ENCODE measurements around the gene FOXA3. TPM values are rescaled to one million over a fixed set of nuclear protein-coding genes. Genes with fewer than 3 reads are reported as not detected.
"Not testable (repeated sequence)": the region's sequence is repeated elsewhere in the genome, so short reads cannot be mapped to it uniquely, and the experiment has no call there.

Gene FOXA3
- total RNA-seq, 2 experiments from 2014 or later: not detected

- CTCF ChIA-PET: no interaction called here
- no peak overlapping the region for H3K27ac Mint-ChIP-seq
- POLR2A ChIA-PET: no interaction called here
- peaks cover 19% of the 10 kb centered on the region for H3K4me1 Mint-ChIP-seq
- H3K36me3 Mint-ChIP-seq (ENCODE audit: low read depth): no peaks in the 10 kb centered on the region
- no peak overlapping the region for H3K4me3 Mint-ChIP-seq
- no peaks in the 10 kb centered on the region for H3K9me3 Mint-ChIP-seq
- no peaks in the 10 kb centered on the region for H3K27me3 Mint-ChIP-seq
- no peak for DNase-seq
Measured at GRCh38 chr19:45889210-45889885, 25.2 kb downstream of the FOXA3 start.

- no peaks in the 10 kb centered on the region for H3K9me3 Mint-ChIP-seq
- no peak for DNase-seq
- H3K36me3 Mint-ChIP-seq (ENCODE audit: low read depth): peaks cover 8% of the 10 kb centered on the region
- H3K4me1 Mint-ChIP-seq: peaks cover 17% of the 10 kb centered on the region
- ChIA-PET POLR2A (interaction anchor here (3.3 kb wide), 1 partner anchor 12 kb away, joined by 12 read pairs; the partner anchor contains the start of gene MYPOP), CTCF (no interaction called here)
- no peak overlapping the region for H3K27ac Mint-ChIP-seq
- no peaks in the 10 kb centered on the region for H3K27me3 Mint-ChIP-seq
- no peak overlapping the region for H3K4me3 Mint-ChIP-seq
Measured at GRCh38 chr19:45890877-45891276, 26.8 kb downstream of the FOXA3 start.

GRCh38 chr19:45895519-45895972 lies 31.4 kb downstream of the FOXA3 start:
- Mint-ChIP-seq H3K27me3 (no peaks in the 10 kb centered on the region), H3K36me3 (ENCODE audit: low read depth) (peaks cover 27% of the 10 kb centered on the region), H3K27ac (no peak overlapping the region), H3K9me3 (no peaks in the 10 kb centered on the region), H3K4me3 (no peak overlapping the region), H3K4me1 (peaks cover 17% of the 10 kb centered on the region)
- ChIA-PET CTCF (no interaction called here), POLR2A (interaction anchor here (0.8 to 0.9 kb wide), 2 partner anchors 8 to 10 kb away, joined by 3 read pairs; partner anchors contain the start of gene IRF2BP1)
- DNase-seq: no peak

GRCh38 chr19:45895983-45896599 lies 32.0 kb downstream of the FOXA3 start:
- H3K27ac Mint-ChIP-seq, H3K27me3 Mint-ChIP-seq, H3K9me3 Mint-ChIP-seq, H3K4me3 Mint-ChIP-seq, POLR2A ChIA-PET, DNase-seq, CTCF ChIA-PET: not testable (repeated sequence)
- Mint-ChIP-seq H3K36me3 (ENCODE audit: low read depth) (peaks cover 30% of the 10 kb centered on the region), H3K4me1 (peaks cover 22% of the 10 kb centered on the region)

GRCh38 chr19:45897261-45897812 lies 33.2 kb downstream of the FOXA3 start:
- Mint-ChIP-seq H3K4me1 (peaks cover 27% of the 10 kb centered on the region), H3K9me3 (no peaks in the 10 kb centered on the region), H3K4me3 (no peak overlapping the region), H3K36me3 (ENCODE audit: low read depth) (peaks cover 33% of the 10 kb centered on the region), H3K27me3 (no peaks in the 10 kb centered on the region), H3K27ac (no peak overlapping the region)
- DNase-seq: no peak
- CTCF ChIA-PET: no interaction called here
- POLR2A ChIA-PET: no interaction called here

GRCh38 chr19:45899253-45899652 lies 35.1 kb downstream of the FOXA3 start:
- DNase-seq: no peak
- Mint-ChIP-seq H3K36me3 (ENCODE audit: low read depth) (peaks cover 33% of the 10 kb centered on the region), H3K4me3 (no peak overlapping the region), H3K4me1 (peaks cover 29% of the 10 kb centered on the region), H3K9me3 (no peaks in the 10 kb centered on the region), H3K27me3 (no peaks in the 10 kb centered on the region), H3K27ac (no peak overlapping the region)
- POLR2A ChIA-PET: no interaction called here
- CTCF ChIA-PET: no interaction called here

GRCh38 chr19:45899919-45900589 lies 35.9 kb downstream of the FOXA3 start:
- Mint-ChIP-seq H3K9me3 (no peaks in the 10 kb centered on the region), H3K4me1 (peaks cover 26% of the 10 kb centered on the region), H3K27ac (peak overlapping the region; percentile 42), H3K36me3 (ENCODE audit: low read depth) (peaks cover 31% of the 10 kb centered on the region), H3K27me3 (no peaks in the 10 kb centered on the region), H3K4me3 (peak overlapping the region; percentile 49)
- ChIA-PET CTCF (interaction anchor here (0.6 to 1.3 kb wide), 2 partner anchors 9 to 131 kb away, joined by 3 to 6 read pairs; partner anchors contain the start of gene SIX5), POLR2A (interaction anchor here (3.8 to 4.0 kb wide), 2 partner anchors 15 to 19 kb away, joined by 29 to 34 read pairs; partner anchors contain the start of gene IRF2BP1)
- DNase-seq: no peak

- CTCF ChIA-PET: interaction anchor here (0.6 to 1.3 kb wide), 3 partner anchors 9 to 131 kb away, joined by 3 to 6 read pairs (median 4); partner anchors contain the start of genes IRF2BP1 and SIX5
- POLR2A ChIA-PET: interaction anchor here (1.6 to 4.0 kb wide), 3 partner anchors 13 to 18 kb away, joined by 5 to 34 read pairs (median 29); partner anchors contain the start of gene IRF2BP1
- Mint-ChIP-seq H3K27me3 (no peaks in the 10 kb centered on the region), H3K9me3 (no peaks in the 10 kb centered on the region), H3K4me3 (peak overlapping the region; percentile 49), H3K27ac (no peak overlapping the region), H3K4me1 (peaks cover 26% of the 10 kb centered on the region), H3K36me3 (ENCODE audit: low read depth) (peaks cover 25% of the 10 kb centered on the region)
- DNase-seq: no peak
Measured at GRCh38 chr19:45900738-45901431, 36.8 kb downstream of the FOXA3 start.

- peak; percentile 44 for DNase-seq
Measured at GRCh38 chr19:45901432-45901911, 37.3 kb downstream of the FOXA3 start.

GRCh38 chr19:45901912-45902650 lies 38.0 kb downstream of the FOXA3 start, which contains the start of gene MYPOP:
TSS of gene MYPOP (minus strand) at chr19:45902613. CDS start at chr19:45901773, 840 bp downstream.
- Mint-ChIP-seq H3K4me1 (peaks cover 26% of the 10 kb centered on the region), H3K4me3 (peak within 1 kb of the TSS; percentile 98), H3K27ac (peak within 1 kb of the TSS; percentile 82), H3K27me3 (no peaks in the 10 kb centered on the region), H3K9me3 (no peaks in the 10 kb centered on the region), H3K36me3 (ENCODE audit: low read depth) (peaks cover 25% of the 10 kb centered on the region)
- ChIA-PET CTCF (interaction anchor here (0.7 to 2.9 kb wide), 14 partner anchors 13 to 256 kb away, joined by 3 to 17 read pairs (median 7); partner anchors contain the start of genes CCDC61, FOXA3, IRF2BP1 and NANOS2), POLR2A (interaction anchor here (1.2 to 4.0 kb wide), 9 partner anchors 10 to 94 kb away, joined by 3 to 34 read pairs (median 12); partner anchors contain the start of genes CCDC61, IRF2BP1 and NANOS2)
- DNase-seq: no peak

More at GRCh38 chr19:45901432-45901911, 37.3 kb downstream of the FOXA3 start:
- no peaks in the 10 kb centered on the region for H3K9me3 Mint-ChIP-seq
- H3K36me3 Mint-ChIP-seq (ENCODE audit: low read depth): peaks cover 25% of the 10 kb centered on the region
- no peak overlapping the region for H3K27ac Mint-ChIP-seq
- CTCF ChIA-PET: interaction anchor here (0.9 to 2.9 kb wide), 3 partner anchors 15 to 132 kb away, joined by 4 to 12 read pairs (median 6); partner anchors contain the start of genes IRF2BP1 and SIX5
- POLR2A ChIA-PET: interaction anchor here (1.6 to 4.0 kb wide), 5 partner anchors 9 to 94 kb away, joined by 5 to 34 read pairs (median 16); partner anchors contain the start of genes CCDC61 and IRF2BP1
- H3K4me3 Mint-ChIP-seq: peak overlapping the region; percentile 51
- peaks cover 26% of the 10 kb centered on the region for H3K4me1 Mint-ChIP-seq
- H3K27me3 Mint-ChIP-seq: no peaks in the 10 kb centered on the region
